PC-9 (cell line): ENCODE data around the gene TANGO6. TPM values are rescaled to one million over a fixed set of nuclear protein-coding genes. Genes with fewer than 3 reads are reported as not detected.

Source experiments
- BruUV-seq: library from RNA; stranded (reverse); fragments of 400-500 nt; replicated peaks from 2 replicates; lab custom pipeline; 2021; lab: Mats Ljungman, UMichigan
- CTCF ChIA-PET: fragments of 300-600 bp; sonication (Branson Sonifier 250); formaldehyde crosslinking; loops from one replicate; lab custom pipeline; 2022; ENCODE audit warnings: antibody characterized with exemption; lab: Charles Lee
- POLR2A ChIA-PET: fragments of 300-600 bp; sonication (Branson Sonifier 250); formaldehyde crosslinking; loops from one replicate; lab custom pipeline; 2022; ENCODE audit warnings: antibody characterized with exemption; ENCODE audit not compliant: unreplicated experiment; lab: Charles Lee
- DNase-seq, 2 experiments: peaks; one replicate each; pipeline versions ENCODE4 v3.0.0 to v3.0.0-alpha.2; 2015 to 2022; ENCODE audit warnings: mixed read lengths in 1 of 2
- H2AFZ ChIP-seq: fragments of 200-600 bp; sonication (generic); 2 replicates; pipeline ENCODE4 v1.8.1; 2017; ENCODE audit warnings: antibody characterized with exemption
- H3F3A ChIP-seq: fragments of 200-600 bp; sonication (generic); 2 replicates; pipeline ENCODE4 v1.8.1; 2017; ENCODE audit warnings: antibody characterized with exemption, mild to moderate bottlenecking, low read depth; ENCODE audit not compliant: insufficient read depth
- H3K27ac ChIP-seq: fragments of 200-600 bp; sonication (generic); 2 replicates; pipeline ENCODE4 v1.6.1; 2016; ENCODE audit warnings: mixed run types
- H3K27me3 ChIP-seq: fragments of 200-600 bp; sonication (generic); 2 replicates; pipeline ENCODE4 v1.6.1; 2016; ENCODE audit warnings: low read depth, mixed run types; ENCODE audit not compliant: insufficient read depth
- H3K36me3 ChIP-seq: fragments of 200-600 bp; sonication (generic); 2 replicates; pipeline ENCODE4 v1.6.1; 2016; ENCODE audit warnings: low read depth, mixed run types
- H3K4me1 ChIP-seq: fragments of 200-600 bp; sonication (generic); replicated peaks from 2 replicates; pipeline ENCODE4 v1.6.1; 2016; ENCODE audit warnings: mixed run types; ENCODE audit not compliant: insufficient read depth
- H3K4me2 ChIP-seq: fragments of 200-600 bp; sonication (generic); 2 replicates; pipeline ENCODE4 v1.6.1; 2017; ENCODE audit warnings: mixed run types
- H3K4me3 ChIP-seq: fragments of 200-600 bp; sonication (generic); 2 replicates; pipeline ENCODE4 v1.6.1; 2016; ENCODE audit warnings: mixed run types
- H3K79me2 ChIP-seq: fragments of 200-600 bp; sonication (generic); 2 replicates; pipeline ENCODE4 v1.6.1; 2017; ENCODE audit warnings: low read depth, mixed run types
- H3K9me2 ChIP-seq: fragments of 200-600 bp; sonication (generic); 2 replicates; pipeline ENCODE4 v1.8.1; 2017; ENCODE audit warnings: mild to moderate bottlenecking; ENCODE audit not compliant: insufficient read depth
- H3K9me3 ChIP-seq: fragments of 200-600 bp; sonication (generic); 2 replicates; pipeline ENCODE4 v1.8.1; 2016; ENCODE audit warnings: low read depth; ENCODE audit not compliant: insufficient read depth
- H4K20me1 ChIP-seq: fragments of 200-600 bp; sonication (generic); 2 replicates; pipeline ENCODE4 v1.8.1; 2017; ENCODE audit not compliant: insufficient read depth
- CTCF ChIP-seq: fragments of 200-600 bp; sonication (generic); conservative IDR thresholded peaks from 2 replicates; pipeline ENCODE4 v1.6.1; 2017; ENCODE audit warnings: mixed run types, antibody characterized with exemption, mild to moderate bottlenecking, moderate library complexity
- EZH2 ChIP-seq: fragments of 200-600 bp; sonication (generic); IDR thresholded peaks from 2 replicates; pipeline ENCODE4 v1.8.0; 2017; ENCODE audit warnings: antibody characterized with exemption, low read depth
- intact Hi-C: fragments of 100-400 bp; cut with micrococcal nuclease; formaldehyde crosslinking; loops from one replicate; pipeline ENCODE4 v1.10.0; 2022; ENCODE audit not compliant: unreplicated experiment
- total RNA-seq: library from RNA; stranded (reverse); gene quantifications from 2 replicates; pipeline ENCODE4 v1.2.3, GENCODE V29; 2021

The TANGO6 gene
- total RNA-seq, 1 experiment from 2014 or later = 5.8 TPM

GRCh38 chr16:69094501-69094900, 251.2 kb downstream of the TANGO6 start:
- ChIA-PET CTCF (no interaction called here), POLR2A (no interaction called here)
- BruUV-seq = no TSS peak
- peaks cover 5% of the 10 kb centered on the region for H3F3A ChIP-seq
- no peak overlapping the region for H3K27ac ChIP-seq
- H3K36me3 ChIP-seq = no peaks in the 10 kb centered on the region
- intact Hi-C loops = no loop called here
- no peaks in the 10 kb centered on the region for H3K9me2 ChIP-seq
- no peaks in the 10 kb centered on the region for H4K20me1 ChIP-seq
- DNase-seq = no peak
- no peak overlapping the region for H2AFZ ChIP-seq
- H3K4me2 ChIP-seq = no peak overlapping the region
- H3K27me3 ChIP-seq = no peaks in the 10 kb centered on the region
- no peaks in the 10 kb centered on the region for H3K79me2 ChIP-seq
- peaks cover 7% of the 10 kb centered on the region for H3K4me1 ChIP-seq
- no peak for TF ChIP-seq EZH2
- no peak for TF ChIP-seq CTCF
- no peak overlapping the region for H3K4me3 ChIP-seq
- no peaks in the 10 kb centered on the region for H3K9me3 ChIP-seq

- H4K20me1 ChIP-seq = no peaks in the 10 kb centered on the region
- peaks cover under 1% of the 10 kb centered on the region for H3K4me1 ChIP-seq
- H3K4me2 ChIP-seq = no peak overlapping the region
- POLR2A ChIA-PET = no interaction called here
- CTCF ChIA-PET = no interaction called here
- H3K9me3 ChIP-seq = no peaks in the 10 kb centered on the region
- DNase-seq = no peak
- BruUV-seq = no TSS peak
- TF ChIP-seq EZH2 (no peak), CTCF (no peak)
- H3K4me3 ChIP-seq = no peak overlapping the region
- H3K9me2 ChIP-seq = no peaks in the 10 kb centered on the region
- H3K27me3 ChIP-seq = no peaks in the 10 kb centered on the region
- H3F3A ChIP-seq = peaks cover 4% of the 10 kb centered on the region; the same call in 1 of the 2 replicates
- no peak overlapping the region for H3K27ac ChIP-seq
- intact Hi-C loops = no loop called here
- H2AFZ ChIP-seq = no peak overlapping the region
- H3K36me3 ChIP-seq = no peaks in the 10 kb centered on the region
- H3K79me2 ChIP-seq = no peaks in the 10 kb centered on the region
These were observed 251.9 kb downstream of the TANGO6 start for GRCh38 chr16:69095193-69095592.

GRCh38 chr16:69100071-69100691, 256.9 kb downstream of the TANGO6 start:
- POLR2A ChIA-PET = no interaction called here
- H2AFZ ChIP-seq = no peak overlapping the region
- no TSS peak for BruUV-seq

More at GRCh38 chr16:69100071-69100691, 256.9 kb downstream of the TANGO6 start:
- Histone ChIP-seq H3K4me1 (no peaks in the 10 kb centered on the region; the same call in 1 of the 2 replicates), H3K9me2 (no peaks in the 10 kb centered on the region), H3K4me2 (no peak overlapping the region), H3K4me3 (no peak overlapping the region), H3K27ac (no peak overlapping the region), H3K36me3 (no peaks in the 10 kb centered on the region), H3F3A (peaks cover 3% of the 10 kb centered on the region; the same call in 1 of the 2 replicates), H4K20me1 (no peaks in the 10 kb centered on the region), H3K79me2 (no peaks in the 10 kb centered on the region), H3K9me3 (no peaks in the 10 kb centered on the region), H3K27me3 (no peaks in the 10 kb centered on the region)
- TF ChIP-seq CTCF (no peak), EZH2 (no peak)
- intact Hi-C loops = no loop called here
- no peak for DNase-seq
- CTCF ChIA-PET = no interaction called here
